GM13977 (cell line): ENCODE data around the gene GTF3A.

Experiments
- DNase-seq: peaks from one replicate; pipeline ENCODE4 v3.0.0; 2012; ENCODE audit warnings: low spot score
- CTCF ChIP-seq: IDR thresholded peaks from 2 replicates; pipeline ENCODE4 v1.5.1; 2012; ENCODE audit warnings: mild to moderate bottlenecking, control low read depth; ENCODE audit not compliant: insufficient read depth; ENCODE audit errors: extremely low read depth, missing control alignments
- in situ Hi-C: fragments of 300-500 bp; cut with MboI; formaldehyde crosslinking; loops from one replicate; pipeline ENCODE4 v1.12.0; 2022; ENCODE audit warnings: low sequenced_read_pairs, low pct_unique_long_range_greater_than_20kb, mixed read lengths, inconsistent platforms; ENCODE audit not compliant: unreplicated experiment

Gene GTF3A

GRCh38 chr13:27381601-27382000, 42.8 kb upstream of the GTF3A start:
- TF ChIP-seq CTCF: no peak
- no peak for DNase-seq

GRCh38 chr13:27383104-27383921, 41.1 kb upstream of the GTF3A start:
- no peak for DNase-seq
- no peak for TF ChIP-seq CTCF
- in situ Hi-C loops: loop anchor here (25.0 kb wide), 1 partner anchor 454 kb away; no protein-coding TSS in a partner anchor

More at GRCh38 chr13:27381601-27382000, 42.8 kb upstream of the GTF3A start:
- in situ Hi-C loops: loop anchor here (25.0 kb wide), 1 partner anchor 456 kb away; no protein-coding TSS in a partner anchor

- TF ChIP-seq CTCF: no peak
- in situ Hi-C loops: loop anchor here (25.0 kb wide), 1 partner anchor 453 kb away; no protein-coding TSS in a partner anchor
- DNase-seq: no peak
Measured at GRCh38 chr13:27384285-27384684, 40.1 kb upstream of the GTF3A start.

GRCh38 chr13:27388241-27388640, 36.2 kb upstream of the GTF3A start:
- no peak for TF ChIP-seq CTCF
- in situ Hi-C loops: loop anchor here (25.0 kb wide), 1 partner anchor 449 kb away; no protein-coding TSS in a partner anchor
- DNase-seq: no peak

GRCh38 chr13:27389891-27390290, 34.5 kb upstream of the GTF3A start:
- in situ Hi-C loops: loop anchor here (25.0 kb wide), 1 partner anchor 447 kb away; no protein-coding TSS in a partner anchor
- TF ChIP-seq CTCF: no peak
- DNase-seq: no peak

- in situ Hi-C loops: loop anchor here (25.0 kb wide), 1 partner anchor 446 kb away; no protein-coding TSS in a partner anchor
- TF ChIP-seq CTCF: no peak
- no peak for DNase-seq
Measured at GRCh38 chr13:27391471-27391870, 32.9 kb upstream of the GTF3A start.
